Stimulated activated memory B cell treated with anti-CD40 and anti-IgM and Interleukin-4, amounts not matched to agents 10 μg/mL and 1 μg/mL and 100 μg/mL, for 72 hours (primary cell): ENCODE results near the gene HPCAL1.
A peak's percentile ranks its signal among the peaks of the same experiment; 100 is the strongest.

ENCODE experiments used
- ATAC-seq: fragments of 150-1000 bp; cut with Tn5 transposase; 2 replicates; pipeline ENCODE4 v1.10.0; 2021
- H3K27ac Mint-ChIP-seq: one replicate; pipeline ENCODE4 v1.8.0; 2022; ENCODE audit warnings: mild to moderate bottlenecking, mixed read lengths
- H3K27me3 Mint-ChIP-seq: one replicate; pipeline ENCODE4 v1.8.0; 2022; ENCODE audit warnings: mixed read lengths
- H3K36me3 Mint-ChIP-seq: one replicate; pipeline ENCODE4 v1.8.0; 2022; ENCODE audit warnings: mixed read lengths
- H3K4me1 Mint-ChIP-seq: one replicate; pipeline ENCODE4 v1.8.0; 2022; ENCODE audit warnings: mixed read lengths
- H3K4me3 Mint-ChIP-seq: one replicate; pipeline ENCODE4 v1.8.0; 2022; ENCODE audit warnings: mild to moderate bottlenecking, moderate library complexity, mixed read lengths
- H3K9me3 Mint-ChIP-seq: one replicate; pipeline ENCODE4 v1.8.0; 2022; ENCODE audit warnings: mixed read lengths

HPCAL1 gene

GRCh38 chr2:10363861-10364610 is 61.3 kb downstream of the HPCAL1 start:
- H3K4me1 Mint-ChIP-seq, result peaks cover 49% of the 10 kb centered on the region
- ATAC-seq, result peak; percentile 25
- H3K9me3 Mint-ChIP-seq, result no peaks in the 10 kb centered on the region
- peaks cover 5% of the 10 kb centered on the region for H3K36me3 Mint-ChIP-seq
- H3K4me3 Mint-ChIP-seq, result no peak overlapping the region
- no peaks in the 10 kb centered on the region for H3K27me3 Mint-ChIP-seq
- peak overlapping the region; percentile 58 for H3K27ac Mint-ChIP-seq

GRCh38 chr2:10365412-10365811 is 62.7 kb downstream of the HPCAL1 start:
- Mint-ChIP-seq H3K4me1 (peaks cover 53% of the 10 kb centered on the region), H3K9me3 (no peaks in the 10 kb centered on the region), H3K36me3 (peaks cover 5% of the 10 kb centered on the region), H3K27me3 (no peaks in the 10 kb centered on the region), H3K4me3 (no peak overlapping the region), H3K27ac (no peak overlapping the region)
- no peak for ATAC-seq

- Mint-ChIP-seq H3K27ac (peak overlapping the region; percentile 76), H3K27me3 (no peaks in the 10 kb centered on the region), H3K4me3 (no peak overlapping the region), H3K36me3 (no peaks in the 10 kb centered on the region), H3K9me3 (no peaks in the 10 kb centered on the region), H3K4me1 (peaks cover 56% of the 10 kb centered on the region)
- ATAC-seq, result no peak
These were observed 64.0 kb downstream of the HPCAL1 start for GRCh38 chr2:10366601-10367270.

GRCh38 chr2:10367472-10368439 is 65.1 kb downstream of the HPCAL1 start:
- H3K9me3 Mint-ChIP-seq, result no peaks in the 10 kb centered on the region
- no peak overlapping the region for H3K4me3 Mint-ChIP-seq
- H3K27ac Mint-ChIP-seq, result no peak overlapping the region
- H3K4me1 Mint-ChIP-seq, result peaks cover 66% of the 10 kb centered on the region
- no peaks in the 10 kb centered on the region for H3K27me3 Mint-ChIP-seq
- no peak for ATAC-seq
- no peaks in the 10 kb centered on the region for H3K36me3 Mint-ChIP-seq

GRCh38 chr2:10368491-10369231 is 66.0 kb downstream of the HPCAL1 start:
- peaks cover 74% of the 10 kb centered on the region for H3K4me1 Mint-ChIP-seq
- ATAC-seq, result no peak
- H3K27me3 Mint-ChIP-seq, result no peaks in the 10 kb centered on the region
- no peak overlapping the region for H3K4me3 Mint-ChIP-seq
- H3K9me3 Mint-ChIP-seq, result no peaks in the 10 kb centered on the region
- no peaks in the 10 kb centered on the region for H3K36me3 Mint-ChIP-seq
- no peak overlapping the region for H3K27ac Mint-ChIP-seq

GRCh38 chr2:10369269-10370255 is 66.9 kb downstream of the HPCAL1 start:
- no peak for ATAC-seq
- Mint-ChIP-seq H3K27me3 (no peaks in the 10 kb centered on the region), H3K4me3 (no peak overlapping the region), H3K36me3 (no peaks in the 10 kb centered on the region), H3K9me3 (no peaks in the 10 kb centered on the region), H3K27ac (peak overlapping the region; percentile 61), H3K4me1 (peaks cover 77% of the 10 kb centered on the region)

- Mint-ChIP-seq H3K27me3 (no peaks in the 10 kb centered on the region), H3K36me3 (no peaks in the 10 kb centered on the region), H3K27ac (peak overlapping the region; percentile 61), H3K4me1 (peaks cover 78% of the 10 kb centered on the region), H3K4me3 (no peak overlapping the region), H3K9me3 (no peaks in the 10 kb centered on the region)
- ATAC-seq, result no peak
These were observed 67.7 kb downstream of the HPCAL1 start for GRCh38 chr2:10370390-10370789.

- Mint-ChIP-seq H3K36me3 (no peaks in the 10 kb centered on the region), H3K4me3 (no peak overlapping the region), H3K27ac (peak overlapping the region; percentile 61), H3K9me3 (no peaks in the 10 kb centered on the region), H3K4me1 (peaks cover 83% of the 10 kb centered on the region), H3K27me3 (no peaks in the 10 kb centered on the region)
- no peak for ATAC-seq
These were observed 68.2 kb downstream of the HPCAL1 start for GRCh38 chr2:10370895-10371294.

GRCh38 chr2:10371441-10372196 is 68.9 kb downstream of the HPCAL1 start:
- no peaks in the 10 kb centered on the region for H3K36me3 Mint-ChIP-seq
- peak overlapping the region; percentile 89 for H3K27ac Mint-ChIP-seq
- H3K27me3 Mint-ChIP-seq, result no peaks in the 10 kb centered on the region
- no peak for ATAC-seq
- H3K4me3 Mint-ChIP-seq, result no peak overlapping the region
- H3K4me1 Mint-ChIP-seq, result peaks cover 87% of the 10 kb centered on the region
- H3K9me3 Mint-ChIP-seq, result no peaks in the 10 kb centered on the region

GRCh38 chr2:10372203-10372861 is 69.6 kb downstream of the HPCAL1 start:
- no peak for ATAC-seq
- Mint-ChIP-seq H3K4me3 (no peak overlapping the region), H3K4me1 (peaks cover 85% of the 10 kb centered on the region)

GRCh38 chr2:10372862-10373240 is 70.1 kb downstream of the HPCAL1 start:
- Mint-ChIP-seq H3K36me3 (no peaks in the 10 kb centered on the region), H3K4me1 (peaks cover 87% of the 10 kb centered on the region)

More at GRCh38 chr2:10372203-10372861, 69.6 kb downstream of the HPCAL1 start:
- Mint-ChIP-seq H3K36me3 (no peaks in the 10 kb centered on the region), H3K27me3 (no peaks in the 10 kb centered on the region), H3K9me3 (no peaks in the 10 kb centered on the region), H3K27ac (peak overlapping the region; percentile 89)

GRCh38 chr2:10373931-10374330 is 71.2 kb downstream of the HPCAL1 start:
- H3K4me3 Mint-ChIP-seq, result no peak overlapping the region
- H3K9me3 Mint-ChIP-seq, result no peaks in the 10 kb centered on the region
- no peaks in the 10 kb centered on the region for H3K27me3 Mint-ChIP-seq
- peak overlapping the region; percentile 89 for H3K27ac Mint-ChIP-seq
- H3K36me3 Mint-ChIP-seq, result no peaks in the 10 kb centered on the region
- no peak for ATAC-seq
- peaks cover 91% of the 10 kb centered on the region for H3K4me1 Mint-ChIP-seq

More at GRCh38 chr2:10372862-10373240, 70.1 kb downstream of the HPCAL1 start:
- ATAC-seq, result no peak
- Mint-ChIP-seq H3K27me3 (no peaks in the 10 kb centered on the region), H3K9me3 (no peaks in the 10 kb centered on the region), H3K27ac (peak overlapping the region; percentile 89), H3K4me3 (no peak overlapping the region)
